Measurements from ENCODE around the gene RAPGEF1.

RAPGEF1 gene

DNA sequence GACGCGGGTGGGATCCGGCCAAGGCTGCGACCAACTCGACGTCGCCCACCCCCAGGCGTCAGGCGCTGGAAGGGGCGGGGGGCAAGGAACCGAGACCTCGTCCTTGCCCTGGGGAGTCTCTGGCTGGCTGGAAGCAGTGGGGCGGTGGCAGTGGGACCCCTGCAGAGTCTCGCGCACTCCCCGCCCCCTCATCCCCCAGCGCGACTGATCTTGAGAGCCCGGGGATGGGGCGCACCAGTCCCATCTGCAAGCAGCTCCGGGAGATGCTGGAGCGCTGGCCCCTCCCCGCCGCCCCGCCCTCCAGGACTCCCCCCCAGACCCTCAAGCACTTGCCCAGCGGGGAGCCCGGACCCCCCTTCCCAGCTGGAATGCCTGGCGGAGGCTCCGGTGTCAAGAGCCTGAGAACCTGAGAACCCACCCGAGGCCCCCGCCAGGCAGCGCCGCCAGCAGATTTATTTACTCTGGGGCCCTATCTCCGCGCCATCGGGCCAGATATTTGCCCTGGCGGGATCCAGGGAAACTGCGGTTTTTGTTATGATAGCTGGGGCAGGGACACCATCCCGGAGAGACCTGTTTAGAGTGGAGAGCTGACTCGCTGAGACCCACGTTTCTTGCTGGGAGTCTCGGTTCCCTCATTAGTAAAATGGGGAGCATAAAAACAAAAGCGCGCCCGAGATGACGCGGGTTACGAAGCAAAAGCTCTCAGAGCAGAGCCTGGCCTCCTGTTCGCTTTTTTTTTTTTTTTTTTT lies 193.4 kb downstream of the RAPGEF1 start:
- DNase-seq: peak; percentile 42

DNA sequence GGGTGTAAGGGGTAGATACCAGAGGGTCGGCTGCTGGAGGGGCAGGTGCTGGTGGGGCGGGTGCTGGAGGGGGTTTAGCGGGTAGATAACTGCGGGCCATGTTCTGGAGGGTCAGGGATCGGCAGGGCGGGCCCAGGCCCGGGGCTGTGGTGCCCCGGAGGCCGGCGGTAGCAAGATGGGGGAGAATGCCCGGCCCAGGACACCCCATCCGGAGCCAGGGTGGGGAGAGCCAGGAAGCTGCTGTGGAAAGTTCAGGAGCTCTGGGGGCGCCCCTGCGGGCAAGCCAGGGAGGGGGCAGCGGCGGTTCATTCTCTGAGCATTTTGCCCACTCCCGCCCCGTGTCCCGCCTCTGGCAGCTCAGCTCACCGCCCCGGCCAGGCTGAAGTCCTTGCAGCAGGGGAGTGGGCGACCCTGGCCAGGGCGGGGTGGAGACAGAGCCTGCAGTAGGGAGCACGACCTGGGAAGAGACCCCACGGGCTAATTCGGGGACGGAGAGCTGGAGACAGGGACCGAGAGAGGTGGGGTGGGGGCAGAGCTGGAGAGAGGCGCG lies 194.0 kb downstream of the RAPGEF1 start:
- DNase-seq: no peak

GRCh38 chr9:131545003-131545785 lies 194.7 kb downstream of the RAPGEF1 start, which contains the start of gene PRRT1B:
Gene PRRT1B (plus strand): TSS chr9:131545523. CDS start chr9:131545616, 93 bp downstream.
- DNase-seq: no peak

DNA sequence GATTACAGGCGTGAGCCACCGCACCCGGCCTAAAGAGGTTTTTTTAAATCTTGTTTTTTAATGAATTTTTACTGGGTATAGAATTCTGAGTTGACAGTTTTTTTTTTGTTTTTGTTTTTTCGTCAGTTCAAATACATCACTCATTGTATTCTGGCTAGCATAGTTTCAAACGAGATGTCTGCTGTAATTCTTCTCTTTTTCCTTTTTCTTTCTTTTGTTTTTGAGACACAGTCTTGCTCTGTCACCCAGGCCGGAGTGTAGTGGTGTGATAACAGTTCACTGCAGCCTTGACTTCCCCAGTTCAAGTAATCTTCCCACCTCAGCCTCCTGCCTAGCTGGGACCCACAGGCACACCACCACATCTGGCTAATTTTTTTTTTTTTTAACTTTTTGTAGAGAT lies 196.7 kb downstream of the RAPGEF1 start:
- no peak for DNase-seq

DNA sequence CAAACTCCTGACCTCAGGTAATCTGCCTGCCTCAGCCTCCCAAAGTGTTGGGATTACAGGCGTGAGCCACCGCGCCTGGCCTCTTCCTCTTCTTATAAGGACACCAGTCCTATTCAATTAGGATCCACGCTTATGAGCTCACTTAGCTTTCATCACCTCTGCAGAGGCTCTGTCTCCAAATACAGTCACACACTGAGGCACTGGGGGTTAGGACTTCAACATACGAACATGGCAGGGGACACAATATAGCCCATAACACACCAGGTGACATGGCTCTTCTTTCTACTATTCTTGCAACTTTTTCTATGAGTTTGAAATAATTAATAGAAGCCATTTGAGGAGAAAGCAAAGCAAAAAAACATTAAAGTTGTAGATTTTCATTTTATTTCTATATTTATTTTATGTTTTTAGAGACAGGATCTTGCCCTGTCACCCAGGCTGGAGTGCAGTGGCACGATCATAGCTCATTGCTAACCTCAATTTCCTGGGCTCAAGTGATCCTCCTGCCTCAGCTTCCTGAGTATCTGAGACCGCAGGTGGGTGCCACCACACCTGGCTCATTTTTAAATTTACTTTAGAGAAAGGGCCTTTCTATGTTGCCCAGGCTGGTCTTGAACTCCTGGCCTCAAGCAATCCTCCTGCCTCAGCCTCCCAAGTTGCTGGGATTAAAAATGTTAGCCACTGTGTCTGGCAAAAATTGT lies 200.5 kb downstream of the RAPGEF1 start:
- DNase-seq: no peak

GRCh38 chr9:131537946-131538345 lies 201.9 kb downstream of the RAPGEF1 start:
- no peak for DNase-seq

DNA sequence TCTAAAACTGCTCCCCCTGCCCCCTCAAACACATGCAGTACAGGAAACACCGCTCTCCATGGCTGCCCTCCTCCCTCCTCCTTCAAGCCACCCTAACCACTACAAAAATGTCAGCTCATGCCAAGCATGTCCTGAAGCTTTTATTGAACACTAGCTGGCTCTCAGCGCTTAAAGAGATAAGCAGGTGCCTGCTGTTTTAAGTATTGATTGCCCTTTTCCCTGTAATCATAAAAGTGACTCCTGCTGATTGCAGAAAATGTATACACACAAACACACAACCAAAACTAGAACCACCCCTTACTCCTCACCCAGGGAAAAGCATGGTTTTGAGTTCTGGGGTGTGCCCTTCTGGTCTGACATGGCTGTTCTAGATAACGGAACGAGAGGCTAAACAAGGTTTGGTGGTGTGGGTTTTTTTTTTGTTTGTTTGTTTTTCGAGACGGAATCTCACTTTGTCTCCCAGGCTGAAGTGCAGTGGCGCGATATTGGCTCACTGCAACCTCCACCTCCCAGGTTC lies 205.1 kb downstream of the RAPGEF1 start:
- no peak for DNase-seq

DNA sequence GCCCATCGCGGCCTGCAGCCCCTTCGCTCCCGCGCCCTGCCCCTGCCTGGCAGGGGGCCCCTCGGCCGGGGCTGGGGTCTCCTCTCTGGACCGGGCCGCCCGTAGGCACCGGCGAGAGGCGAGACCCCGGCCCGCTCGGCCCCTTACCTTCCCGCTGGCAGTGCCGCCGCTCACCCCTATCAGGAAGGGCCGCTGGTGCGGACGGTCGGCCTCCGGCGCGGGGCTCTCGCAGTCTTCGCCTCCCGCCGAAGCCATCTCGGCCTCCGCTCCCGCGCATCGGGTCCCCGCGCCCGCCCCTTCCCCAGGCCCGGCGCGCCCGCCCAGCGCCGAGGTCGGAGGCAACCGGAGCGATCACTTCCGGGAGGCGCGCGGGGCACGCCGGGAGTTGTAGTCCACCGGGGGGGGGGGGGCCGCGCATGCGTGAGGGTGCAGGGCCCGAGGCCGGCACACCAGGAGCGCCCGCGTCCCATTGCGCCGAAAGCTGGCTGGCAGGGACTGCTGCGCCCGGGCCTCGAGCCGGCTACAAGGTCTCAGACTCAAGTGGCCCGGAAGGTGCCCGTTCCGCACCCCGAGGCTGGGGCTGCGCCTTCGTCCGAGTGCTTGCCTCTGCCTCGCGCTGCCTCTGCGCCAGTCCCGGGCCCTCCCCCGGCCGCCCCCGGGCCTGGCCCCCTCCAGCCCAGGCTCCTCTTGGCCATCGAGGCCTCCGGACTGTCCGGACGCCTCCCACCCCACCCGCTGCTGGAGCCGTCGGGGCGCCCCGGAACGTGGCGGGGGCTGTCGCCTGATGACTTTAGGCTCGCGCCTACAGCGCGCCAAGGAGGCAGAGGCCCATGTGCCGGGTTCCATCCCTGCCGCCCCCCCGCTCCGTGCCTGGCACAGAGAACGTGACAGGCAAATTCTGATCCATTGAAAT lies 208.7 kb downstream of the RAPGEF1 start, which contains the start of gene UCK1:
TSS of gene UCK1 (minus strand) at position 344 of the 913 bp plus-strand sequence. CDS start at position 255, 89 bp downstream.
- DNase-seq: peak; percentile 84

DNA sequence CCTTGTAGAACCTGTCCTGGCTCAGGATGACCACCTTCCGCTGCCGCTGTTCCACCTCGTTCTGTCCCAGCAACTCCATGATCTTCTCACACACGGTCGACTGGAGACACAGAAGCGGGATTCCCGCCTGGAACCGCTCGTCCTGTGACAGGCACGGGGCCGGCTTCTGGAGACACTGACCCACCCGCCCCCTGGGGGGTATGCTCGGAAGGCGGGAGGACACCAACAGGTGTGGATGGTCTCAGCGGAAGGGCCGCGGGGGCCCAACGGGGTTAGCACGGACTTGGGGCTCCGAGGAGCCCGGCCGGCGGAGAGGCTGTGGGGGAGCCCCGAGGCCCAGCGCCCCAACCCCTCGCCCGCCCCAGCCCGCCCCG lies 209.3 kb downstream of the RAPGEF1 start:
- DNase-seq: peak; percentile 39

- no peak for DNase-seq
Measured at GRCh38 chr9:131529597-131530545, 210.0 kb downstream of the RAPGEF1 start.

GRCh38 chr9:131528886-131529505 lies 210.9 kb downstream of the RAPGEF1 start:
- no peak for DNase-seq

GRCh38 chr9:131528186-131528585 lies 211.7 kb downstream of the RAPGEF1 start:
- DNase-seq: no peak

All from stimulated activated CD4-positive, alpha-beta T cell treated with anti-CD3 and anti-CD28 coated beads, Interleukin-15, amount 100 ng/mL, for 24 hours (primary cell).